Fibroblast of mammary gland (primary cell): ENCODE measurements around the gene GSDMA.
A peak's percentile ranks its signal among the peaks of the same experiment; 100 is the strongest.
"Not testable (repeated sequence)": the region's sequence is repeated elsewhere in the genome, so short reads cannot be mapped to it uniquely, and the experiment has no call there.

Source experiments
- DNase-seq: peaks from one replicate; pipeline ENCODE4 v3.0.0-alpha.2; 2010; ENCODE audit warnings: low read depth
- H3K4me3 ChIP-seq: 2 replicates; pipeline ENCODE4 v1.5.1; 2011; ENCODE audit warnings: low read depth, mild to moderate bottlenecking, low read length, moderate library complexity; ENCODE audit not compliant: control insufficient read depth
- CTCF ChIP-seq: conservative IDR thresholded peaks from 2 replicates; pipeline ENCODE4 v1.5.1; 2011; ENCODE audit warnings: low read depth, low read length, inconsistent platforms; ENCODE audit not compliant: control insufficient read depth, insufficient read depth

GSDMA gene

DNA sequence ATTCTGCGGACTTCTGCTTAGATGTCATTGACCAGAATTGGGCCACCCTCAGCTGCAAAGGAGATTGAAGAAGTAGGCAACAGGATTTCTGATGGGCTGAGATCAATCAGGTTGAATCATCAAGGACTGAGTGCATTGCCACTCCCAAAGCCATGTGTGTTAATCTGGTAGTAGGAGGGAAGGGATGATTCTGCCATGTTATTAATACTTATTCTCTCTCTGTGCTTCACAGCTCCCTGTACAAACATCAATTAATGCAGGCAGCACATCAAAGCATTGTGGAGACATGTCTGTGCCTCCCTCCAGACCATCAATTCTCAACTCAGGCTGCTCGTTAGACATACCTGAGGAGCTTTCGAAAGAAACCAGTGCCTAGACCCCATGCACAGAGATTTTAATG is 23.7 kb upstream of the GSDMA start:
- no peak overlapping the region for H3K4me3 ChIP-seq
- TF ChIP-seq CTCF = no peak
- DNase-seq = peak; percentile 31

DNA sequence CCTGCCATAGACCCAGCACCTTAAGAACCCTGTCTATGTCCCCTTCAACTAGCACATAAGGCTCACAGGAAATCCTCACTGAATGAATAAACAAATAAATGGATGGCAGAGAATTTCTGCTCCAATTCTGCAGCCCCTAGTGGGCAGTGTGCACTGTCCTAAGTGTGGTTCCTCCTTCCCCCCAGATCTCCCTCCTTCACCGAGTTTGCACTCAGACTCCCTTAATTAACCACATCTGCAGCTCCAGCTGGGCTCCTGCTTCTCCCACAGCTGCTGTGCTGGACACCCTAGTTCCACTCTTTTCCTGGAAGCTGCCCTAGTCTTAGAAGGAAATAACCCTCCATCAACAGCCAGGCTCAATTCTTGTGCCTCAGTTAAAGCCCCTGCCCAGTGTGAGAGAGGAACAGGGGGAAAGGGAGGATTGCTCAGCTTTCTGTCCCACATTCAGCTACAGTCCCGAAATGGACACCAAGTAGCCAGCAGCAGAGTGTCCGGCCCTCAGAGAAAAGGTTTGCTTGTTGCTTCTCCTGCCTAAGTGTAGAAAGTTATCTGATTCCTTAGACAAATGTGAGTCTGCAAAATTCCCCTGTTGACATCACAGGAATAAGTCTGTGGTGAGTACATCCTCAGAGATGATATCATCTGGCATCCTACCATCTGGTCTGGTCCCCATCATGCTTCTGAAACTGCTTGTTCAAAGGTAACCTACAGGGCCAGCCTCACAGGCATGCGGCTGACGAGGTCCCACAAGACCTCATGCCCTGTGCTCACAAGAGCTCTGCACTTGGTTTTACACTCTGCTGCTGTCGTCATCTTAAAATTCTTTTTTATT is 23.0 kb upstream of the GSDMA start:
- no peak overlapping the region for H3K4me3 ChIP-seq
- peak; percentile 66 for TF ChIP-seq CTCF
- peak; percentile 96 for DNase-seq

DNA sequence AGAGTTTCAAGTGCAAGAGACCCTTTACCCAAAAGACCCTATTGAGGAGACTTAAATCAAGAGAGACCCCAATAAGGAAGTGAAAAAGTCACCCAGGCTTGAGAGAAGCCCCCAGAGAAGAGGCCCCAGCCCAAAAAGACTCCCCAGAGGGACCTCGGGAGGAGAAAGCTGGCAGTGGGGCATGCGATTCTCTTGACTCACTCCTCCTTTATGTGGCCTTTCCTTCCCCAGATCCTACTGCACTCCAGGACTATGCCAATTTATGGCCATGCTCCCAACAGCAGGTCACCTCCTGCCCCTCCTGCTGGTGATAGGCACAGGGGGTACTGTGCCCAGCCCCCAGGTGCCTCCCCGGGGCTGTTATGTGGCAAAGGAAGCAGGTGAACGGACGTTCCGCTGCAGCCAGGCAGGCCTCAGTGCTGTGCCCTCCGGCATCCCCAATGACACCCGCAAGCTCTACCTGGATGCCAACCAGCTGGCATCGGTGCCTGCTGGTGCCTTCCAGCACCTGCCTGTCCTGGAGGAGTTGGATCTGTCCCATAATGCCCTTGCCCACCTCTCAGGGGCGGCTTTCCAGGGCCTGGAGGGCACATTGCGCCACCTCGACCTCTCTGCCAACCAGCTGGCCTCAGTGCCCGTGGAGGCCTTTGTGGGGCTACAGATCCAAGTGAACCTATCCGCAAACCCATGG is 19.0 kb upstream of the GSDMA start:
- H3K4me3 ChIP-seq = no peak overlapping the region
- DNase-seq = no peak
- TF ChIP-seq CTCF = no peak

GRCh38 chr17:39944393-39944711 is 18.5 kb upstream of the GSDMA start:
- H3K4me3 ChIP-seq = no peak overlapping the region
- TF ChIP-seq CTCF = no peak
- no peak for DNase-seq

DNA sequence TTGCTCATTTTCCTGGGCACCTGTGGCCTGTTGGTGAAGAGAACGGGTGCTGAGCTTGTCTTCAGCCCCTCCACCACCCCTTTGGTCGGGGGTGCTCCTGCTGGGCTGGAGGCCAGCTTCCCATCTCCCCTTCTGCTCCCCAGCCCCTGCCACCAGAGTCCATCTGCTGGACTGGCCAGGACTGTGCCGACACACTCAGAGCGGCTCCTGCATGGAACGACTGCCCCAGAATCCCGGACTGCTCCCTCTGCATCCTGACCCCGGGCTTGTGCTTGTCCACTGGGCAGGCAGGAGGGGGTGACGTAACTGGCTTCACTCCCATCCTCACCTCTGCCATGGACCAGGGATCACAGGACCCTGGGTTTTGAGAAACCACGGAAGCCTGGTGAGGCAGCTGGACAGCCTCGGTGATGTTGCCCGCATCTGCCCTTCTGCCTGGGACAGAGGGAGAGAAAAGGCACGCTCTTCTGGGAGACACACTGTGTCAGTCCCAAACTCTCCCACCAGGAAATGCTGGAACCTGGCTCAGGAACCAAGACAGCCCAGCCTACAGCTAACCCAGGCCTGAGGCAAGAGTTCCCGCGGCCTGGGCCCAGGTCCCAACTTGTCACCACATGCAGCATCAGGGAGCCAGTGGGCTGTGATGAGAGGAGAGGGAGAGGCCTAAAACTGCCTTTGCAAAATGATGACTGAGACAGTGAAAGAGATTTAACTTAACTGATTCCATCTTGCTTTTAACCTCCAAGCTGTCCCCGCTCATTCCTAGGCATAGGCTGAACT is 16.1 kb upstream of the GSDMA start:
- no peak for DNase-seq
- TF ChIP-seq CTCF = no peak
- no peak overlapping the region for H3K4me3 ChIP-seq

- not testable (repeated sequence) for DNase-seq, H3K4me3 ChIP-seq
Measured at GRCh38 chr17:39948489-39948828, 14.3 kb upstream of the GSDMA start.

DNA sequence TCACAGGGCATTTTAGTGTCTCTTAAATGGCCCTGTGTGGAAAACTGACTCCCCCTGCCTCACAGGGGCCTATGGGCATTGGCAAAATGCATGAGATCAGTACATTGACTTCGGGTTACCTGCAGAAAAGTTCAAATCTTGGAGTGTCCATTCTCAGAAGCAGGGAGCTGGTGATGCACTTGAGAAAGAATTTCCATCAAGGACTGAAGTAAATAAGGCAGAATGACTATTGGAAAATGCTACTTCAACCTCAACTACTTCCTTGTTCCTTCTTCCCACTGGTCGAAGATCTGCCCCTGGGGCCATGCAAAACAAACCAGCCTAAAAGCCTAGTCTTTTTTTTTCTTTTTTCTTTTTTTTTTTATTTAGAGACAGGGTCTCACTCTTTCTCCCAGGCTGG is 13.8 kb upstream of the GSDMA start:
- TF ChIP-seq CTCF = no peak
- no peak overlapping the region for H3K4me3 ChIP-seq
- no peak for DNase-seq
